ENCODE measurements around the gene ZFYVE9.

DNA sequence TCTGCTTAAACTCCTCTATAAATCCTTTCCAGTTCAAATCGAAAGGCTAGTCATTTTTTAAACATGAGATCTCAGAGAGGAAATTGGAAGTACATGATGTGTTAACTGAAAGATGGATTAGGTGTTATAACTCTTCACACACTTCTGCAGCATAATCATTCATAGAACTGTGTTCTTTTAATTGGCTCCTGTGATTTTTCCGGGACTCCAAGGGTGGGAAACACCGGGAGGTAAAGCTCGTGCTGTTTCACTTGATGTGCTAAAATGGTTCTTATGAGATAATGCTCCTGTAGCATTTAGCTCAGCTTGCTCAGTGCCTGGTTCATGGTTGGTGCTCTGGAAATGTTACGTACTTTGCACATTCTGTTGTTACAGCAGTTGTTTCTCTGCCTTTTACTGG is 183.9 kb downstream of the ZFYVE9 start:
- TF ChIP-seq POLR2A (IDR thresholded peaks at IDR 0.05) (no peak), CTCF (IDR thresholded peaks at IDR 0.05 in 4 of 5, conservative IDR thresholded peaks at IDR 0.05 in 1 of 5) (no peak)

Measured in gastrocnemius medialis (tissue), 4 donors.